ENCODE results near the gene DAPK1. TPM values are rescaled to one million over a fixed set of nuclear protein-coding genes. Genes with fewer than 3 reads are reported as not detected.

DAPK1 gene
- polyA plus RNA-seq, 1 donor from 2014 or later, result 45.0 TPM

DNA sequence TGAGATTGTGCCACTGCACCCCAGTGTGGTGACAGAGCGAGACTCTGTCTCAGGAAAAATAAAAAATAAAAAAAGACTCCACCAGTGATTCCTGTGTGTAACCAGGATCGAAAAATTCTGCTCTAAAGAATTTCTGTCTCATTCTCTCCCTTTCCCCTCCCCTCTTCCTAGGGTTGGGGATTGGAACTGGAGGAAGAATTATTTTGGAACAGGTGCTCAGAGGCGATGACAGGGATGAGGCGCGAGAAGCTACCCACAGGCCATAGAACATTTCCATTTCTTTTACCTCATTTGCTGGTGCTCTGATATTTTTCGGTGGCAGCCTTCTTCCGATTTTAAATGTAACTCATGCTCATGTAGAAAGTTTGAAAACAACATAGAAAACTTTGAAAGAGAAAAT is 80.1 kb downstream of the DAPK1 start:
- Histone ChIP-seq H3K79me2 (replicated peaks; ENCODE audit: insufficient read depth, low read length) (peaks cover 3% of the 10 kb centered on the region), H3K27me3 (ENCODE audit: insufficient read depth, low read depth, low read length) (no peaks in the 10 kb centered on the region)
- TF ChIP-seq SMC3 (conservative IDR thresholded peaks at IDR 0.05; ENCODE audit: poor library complexity), result no peak
- no peak for TF ChIP-seq POLR2AphosphoS5 (IDR thresholded peaks at IDR 0.05)
- TF ChIP-seq REST (IDR thresholded peaks at IDR 0.05; ENCODE audit: borderline replicate concordance), result no peak
- TF ChIP-seq RAD21 (conservative IDR thresholded peaks at IDR 0.05), result no peak
- TF ChIP-seq CTCF (IDR thresholded peaks at IDR 0.05; ENCODE audit: poor library complexity, severe bottlenecking), result no peak
- no peak for TF ChIP-seq TAF1 (IDR thresholded peaks at IDR 0.05; ENCODE audit: low read depth)
- no peak for TF ChIP-seq MXI1 (conservative IDR thresholded peaks at IDR 0.05; ENCODE audit: poor library complexity, severe bottlenecking)
- no peak for TF ChIP-seq EP300 (conservative IDR thresholded peaks at IDR 0.05; ENCODE audit: poor library complexity, severe bottlenecking)
- TF ChIP-seq EZH2 (IDR thresholded peaks at IDR 0.05; ENCODE audit: borderline replicate concordance, insufficient read depth, low read length, poor library complexity, severe bottlenecking), result no peak

DNA sequence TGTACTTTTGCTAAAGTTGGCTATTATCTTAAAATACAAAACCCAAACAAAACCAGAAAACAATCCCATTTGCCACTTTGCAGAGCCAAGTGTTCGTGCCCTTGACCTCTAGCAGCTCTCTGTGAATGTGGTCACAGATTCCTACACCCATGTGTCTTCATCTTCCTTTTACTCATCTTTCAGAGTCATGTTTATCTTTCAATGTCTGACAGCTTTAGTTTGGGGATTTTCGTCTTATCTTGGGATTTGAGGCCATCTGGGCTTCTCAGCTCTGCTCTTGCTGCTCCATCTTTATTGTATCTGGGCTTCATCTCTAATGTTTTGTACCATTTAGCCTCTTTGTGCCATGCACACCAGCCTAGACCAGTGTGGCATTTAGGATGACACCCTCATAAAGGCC is 81.0 kb downstream of the DAPK1 start:
- Histone ChIP-seq H2AFZ (ENCODE audit: low read depth, low read length) (no peak overlapping the region), H3K27ac (ENCODE audit: low read length) (no peak overlapping the region), H3K79me2 (replicated peaks; ENCODE audit: insufficient read depth, low read length) (peaks cover 3% of the 10 kb centered on the region), H3K9me2 (ENCODE audit: insufficient read depth, low read length) (no peaks in the 10 kb centered on the region), H3K4me2 (ENCODE audit: low read length) (no peak overlapping the region), H3F3A (ENCODE audit: insufficient read depth, low read length, poor library complexity, severe bottlenecking) (no peaks in the 10 kb centered on the region), H4K20me1 (ENCODE audit: insufficient read depth) (no peaks in the 10 kb centered on the region), H3K9ac (ENCODE audit: low read length) (no peak overlapping the region), H3K9me3 (ENCODE audit: low read length) (no peaks in the 10 kb centered on the region), H3K4me3 (ENCODE audit: low read length) (no peak overlapping the region), H3K36me3 (ENCODE audit: insufficient read depth, low read length) (no peaks in the 10 kb centered on the region), H3K27me3 (ENCODE audit: insufficient read depth, low read depth, low read length) (no peaks in the 10 kb centered on the region)
- TF ChIP-seq REST (IDR thresholded peaks at IDR 0.05; ENCODE audit: borderline replicate concordance) (no peak), TAF1 (IDR thresholded peaks at IDR 0.05; ENCODE audit: low read depth) (no peak), POLR2AphosphoS5 (IDR thresholded peaks at IDR 0.05) (no peak), SMC3 (conservative IDR thresholded peaks at IDR 0.05; ENCODE audit: poor library complexity) (no peak), EP300 (conservative IDR thresholded peaks at IDR 0.05; ENCODE audit: poor library complexity, severe bottlenecking) (no peak), CTCF (IDR thresholded peaks at IDR 0.05; ENCODE audit: poor library complexity, severe bottlenecking) (no peak), MXI1 (conservative IDR thresholded peaks at IDR 0.05; ENCODE audit: poor library complexity, severe bottlenecking) (no peak), EZH2 (IDR thresholded peaks at IDR 0.05; ENCODE audit: borderline replicate concordance, insufficient read depth, low read length, poor library complexity, severe bottlenecking) (no peak), RAD21 (conservative IDR thresholded peaks at IDR 0.05) (no peak)

More for the DNA sequence above, 80.1 kb downstream of the DAPK1 start:
- H3K36me3 ChIP-seq (ENCODE audit: insufficient read depth, low read length), result no peaks in the 10 kb centered on the region
- H3K9me2 ChIP-seq (ENCODE audit: insufficient read depth, low read length), result no peaks in the 10 kb centered on the region
- no peak overlapping the region for H3K9ac ChIP-seq (ENCODE audit: low read length)
- H3K9me3 ChIP-seq (ENCODE audit: low read length), result no peaks in the 10 kb centered on the region
- no peak overlapping the region for H3K27ac ChIP-seq (ENCODE audit: low read length)
- no peaks in the 10 kb centered on the region for H4K20me1 ChIP-seq (ENCODE audit: insufficient read depth)
- H3K4me3 ChIP-seq (ENCODE audit: low read length), result no peak overlapping the region
- H3F3A ChIP-seq (ENCODE audit: insufficient read depth, low read length, poor library complexity, severe bottlenecking), result no peaks in the 10 kb centered on the region
- no peak overlapping the region for H2AFZ ChIP-seq (ENCODE audit: low read depth, low read length)
- H3K4me2 ChIP-seq (ENCODE audit: low read length), result no peak overlapping the region
